PC-3 (cell line): ENCODE data around the gene NCAPH2. TPM values are rescaled to one million over a fixed set of nuclear protein-coding genes. Genes with fewer than 3 reads are reported as not detected.

Source experiments
- ATAC-seq: fragments of 200-7000 bp; cut with Tn5 transposase; 2 replicates; pipeline ENCODE4 v1.9.1; 2020; ENCODE audit warnings: mild to moderate bottlenecking, moderate library complexity
- BruUV-seq: library from RNA; stranded (reverse); fragments of 400-500 nt; replicated peaks from 2 replicates; lab custom pipeline; 2021; lab: Mats Ljungman, UMichigan
- CTCF ChIA-PET: fragments of 300-600 bp; sonication (Branson Sonifier 250); formaldehyde crosslinking; loops from one replicate; lab custom pipeline; 2022; ENCODE audit warnings: antibody characterized with exemption; lab: Charles Lee
- POLR2A ChIA-PET: fragments of 300-600 bp; sonication (Branson Sonifier 250); formaldehyde crosslinking; loops from one replicate; lab custom pipeline; 2022; ENCODE audit warnings: antibody characterized with exemption; ENCODE audit not compliant: unreplicated experiment; lab: Charles Lee
- DNase-seq: peaks from one replicate; pipeline ENCODE4 v3.0.0-alpha.2; 2015
- H2AFZ ChIP-seq: fragments of 300-600 bp; sonication (generic); 2 replicates; pipeline ENCODE4 v1.6.0; 2016; ENCODE audit warnings: antibody characterized with exemption, low read length
- H3F3A ChIP-seq: fragments of 300-600 bp; sonication (generic); one replicate; pipeline ENCODE4 v1.6.0; 2017; ENCODE audit warnings: antibody characterized with exemption, low read length, control low read depth, mild to moderate bottlenecking; ENCODE audit not compliant: unreplicated experiment
- H3K27ac ChIP-seq: fragments of 300-600 bp; sonication (generic); 2 replicates; pipeline ENCODE4 v1.5.1; 2016; ENCODE audit warnings: mild to moderate bottlenecking, low read length
- H3K27me3 ChIP-seq: fragments of 300-600 bp; sonication (generic); 2 replicates; pipeline ENCODE4 v1.6.1; 2016; ENCODE audit warnings: low read length, mixed read lengths
- H3K36me3 ChIP-seq: fragments of 300-600 bp; sonication (generic); 2 replicates; pipeline ENCODE4 v1.6.1; 2016; ENCODE audit warnings: low read depth, mixed run types, low read length, mixed read lengths
- H3K4me1 ChIP-seq: fragments of 300-600 bp; sonication (generic); 2 replicates; pipeline ENCODE4 v1.5.1; 2016; ENCODE audit warnings: low read length; ENCODE audit not compliant: insufficient read depth
- H3K4me2 ChIP-seq: fragments of 300-600 bp; sonication (generic); 2 replicates; pipeline ENCODE4 v1.6.0; 2016; ENCODE audit warnings: low read length
- H3K4me3 ChIP-seq: fragments of 300-600 bp; sonication (generic); 2 replicates; pipeline ENCODE4 v1.5.1; 2016; ENCODE audit warnings: mild to moderate bottlenecking, low read length, mixed read lengths
- H3K79me2 ChIP-seq: fragments of 300-600 bp; sonication (generic); 2 replicates; pipeline ENCODE4 v1.6.1; 2017; ENCODE audit warnings: low read length, mixed read lengths
- H3K9ac ChIP-seq: fragments of 300-600 bp; sonication (generic); 2 replicates; pipeline ENCODE4 v1.6.0; 2016; ENCODE audit warnings: mild to moderate bottlenecking, low read length
- H3K9me2 ChIP-seq: fragments of 300-600 bp; sonication (generic); replicated peaks from 2 replicates; pipeline ENCODE4 v1.6.1; 2016; ENCODE audit warnings: mixed run types, low read length, mixed read lengths
- H3K9me3 ChIP-seq: fragments of 300-600 bp; sonication (generic); 2 replicates; pipeline ENCODE4 v1.6.1; 2016; ENCODE audit warnings: low read length, mixed read lengths
- H4K20me1 ChIP-seq: fragments of 300-600 bp; sonication (generic); 2 replicates; pipeline ENCODE4 v1.6.1; 2016; ENCODE audit warnings: low read length, mixed read lengths
- CTCF ChIP-seq: fragments of 300-600 bp; sonication (generic); conservative IDR thresholded peaks from 2 replicates; pipeline ENCODE4 v1.5.1; 2017; ENCODE audit warnings: antibody characterized with exemption, low read depth, mild to moderate bottlenecking, low read length
- EZH2 ChIP-seq: fragments of 300-600 bp; sonication (generic); IDR thresholded peaks from one replicate; pipeline ENCODE4 v1.6.1; 2017; ENCODE audit warnings: antibody characterized with exemption, mild to moderate bottlenecking, low read length; ENCODE audit not compliant: unreplicated experiment
- EZH2phosphoT487 ChIP-seq: fragments of 300-600 bp; sonication (generic); IDR thresholded peaks from 2 replicates; pipeline ENCODE4 v1.6.1; 2018; ENCODE audit warnings: mild to moderate bottlenecking, antibody characterized with exemption, low read length, borderline replicate concordance
- intact Hi-C: fragments of 100-400 bp; cut with micrococcal nuclease; formaldehyde crosslinking; loops from 2 replicates; pipeline ENCODE4 v1.9.0; 2023
- total RNA-seq: library from RNA; depleted of rRNA; stranded (reverse); fragments of >200 nt; gene quantifications from 2 replicates; pipeline ENCODE4 v1.2.3, GENCODE V29; 2014

NCAPH2 gene
- total RNA-seq, 1 experiment from 2014 or later: 75.4 TPM

- H3K9me3 ChIP-seq: no peaks in the 10 kb centered on the region
- ChIA-PET POLR2A (no interaction called here), CTCF (no interaction called here)
- no peaks in the 10 kb centered on the region for H3K9me2 ChIP-seq
- no peak for DNase-seq
- H3K4me2 ChIP-seq: no peak overlapping the region
- no peaks in the 10 kb centered on the region for H3K27me3 ChIP-seq
- H2AFZ ChIP-seq: no peak overlapping the region
- no peak overlapping the region for H3K4me3 ChIP-seq
- TF ChIP-seq CTCF (no peak), EZH2phosphoT487 (no peak), EZH2 (no peak)
- intact Hi-C loops: no loop called here
- no peaks in the 10 kb centered on the region for H3F3A ChIP-seq
- H3K4me1 ChIP-seq: peaks cover 7% of the 10 kb centered on the region
- no peak for ATAC-seq
- no peaks in the 10 kb centered on the region for H4K20me1 ChIP-seq
- no peak overlapping the region for H3K9ac ChIP-seq
- H3K36me3 ChIP-seq: no peaks in the 10 kb centered on the region
- no peak overlapping the region for H3K27ac ChIP-seq
- BruUV-seq: no TSS peak
- H3K79me2 ChIP-seq: no peaks in the 10 kb centered on the region
These were observed 60.6 kb downstream of the NCAPH2 start for GRCh38 chr22:50568626-50569025.

DNA sequence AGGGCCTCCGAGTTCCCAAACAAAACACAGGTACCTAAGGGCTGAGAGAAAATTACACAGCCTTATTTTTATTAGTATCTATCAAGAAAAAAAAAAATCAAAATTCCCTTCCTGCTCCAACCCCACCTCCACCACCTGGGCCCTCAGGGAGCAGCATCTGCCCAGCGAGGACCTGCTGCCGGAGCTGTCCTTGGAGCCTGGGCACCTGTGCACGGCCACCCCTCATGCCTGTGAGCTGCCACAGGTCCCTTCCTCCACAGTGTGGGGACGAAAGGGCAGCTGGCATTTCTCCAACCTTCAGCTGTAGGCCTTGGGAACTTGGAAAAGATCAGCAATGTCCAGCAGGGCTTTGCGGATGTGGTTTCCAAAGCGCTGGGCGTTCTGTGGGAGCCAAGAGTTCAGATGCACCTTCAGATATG lies 61.0 kb downstream of the NCAPH2 start:
- no peak overlapping the region for H2AFZ ChIP-seq
- no peak overlapping the region for H3K9ac ChIP-seq
- TF ChIP-seq EZH2phosphoT487: no peak
- TF ChIP-seq EZH2: no peak
- TF ChIP-seq CTCF: no peak
- no TSS peak for BruUV-seq
- no peak overlapping the region for H3K4me2 ChIP-seq
- no peak for ATAC-seq
- H3K9me3 ChIP-seq: no peaks in the 10 kb centered on the region
- no peaks in the 10 kb centered on the region for H3K36me3 ChIP-seq
- peaks cover 7% of the 10 kb centered on the region for H3K4me1 ChIP-seq
- no peaks in the 10 kb centered on the region for H4K20me1 ChIP-seq
- no peak overlapping the region for H3K4me3 ChIP-seq
- no peaks in the 10 kb centered on the region for H3K27me3 ChIP-seq
- POLR2A ChIA-PET: no interaction called here
- H3F3A ChIP-seq: no peaks in the 10 kb centered on the region
- no peaks in the 10 kb centered on the region for H3K79me2 ChIP-seq
- no peaks in the 10 kb centered on the region for H3K9me2 ChIP-seq
- DNase-seq: no peak
- CTCF ChIA-PET: no interaction called here
- no peak overlapping the region for H3K27ac ChIP-seq
- intact Hi-C loops: no loop called here

- Histone ChIP-seq H3K36me3 (no peaks in the 10 kb centered on the region), H3K9me2 (no peaks in the 10 kb centered on the region), H3K4me2 (no peak overlapping the region), H3K9me3 (no peaks in the 10 kb centered on the region), H2AFZ (no peak overlapping the region), H3F3A (no peaks in the 10 kb centered on the region), H3K79me2 (no peaks in the 10 kb centered on the region), H3K4me3 (no peak overlapping the region), H3K9ac (no peak overlapping the region), H4K20me1 (no peaks in the 10 kb centered on the region), H3K27ac (no peak overlapping the region), H3K27me3 (no peaks in the 10 kb centered on the region), H3K4me1 (no peaks in the 10 kb centered on the region)
- intact Hi-C loops: no loop called here
- DNase-seq (no peak), ATAC-seq (no peak)
- ChIA-PET CTCF (no interaction called here), POLR2A (no interaction called here)
- TF ChIP-seq EZH2: no peak
- no peak for TF ChIP-seq EZH2phosphoT487
- TF ChIP-seq CTCF: no peak
- no TSS peak for BruUV-seq
These were observed 62.0 kb downstream of the NCAPH2 start for GRCh38 chr22:50569896-50570535.
